HG02678 (cell line): ENCODE data around the gene ARL14.
"Not testable (repeated sequence)": the region's sequence is repeated elsewhere in the genome, so short reads cannot be mapped to it uniquely, and the experiment has no call there.

Source experiments
- ATAC-seq: cut with Tn5 transposase; IDR thresholded peaks from one replicate; pipeline ENCODE4 v1.9.1; 2021; ENCODE audit warnings: mild to moderate bottlenecking, moderate library complexity; ENCODE audit not compliant: unreplicated experiment

Gene ARL14

DNA sequence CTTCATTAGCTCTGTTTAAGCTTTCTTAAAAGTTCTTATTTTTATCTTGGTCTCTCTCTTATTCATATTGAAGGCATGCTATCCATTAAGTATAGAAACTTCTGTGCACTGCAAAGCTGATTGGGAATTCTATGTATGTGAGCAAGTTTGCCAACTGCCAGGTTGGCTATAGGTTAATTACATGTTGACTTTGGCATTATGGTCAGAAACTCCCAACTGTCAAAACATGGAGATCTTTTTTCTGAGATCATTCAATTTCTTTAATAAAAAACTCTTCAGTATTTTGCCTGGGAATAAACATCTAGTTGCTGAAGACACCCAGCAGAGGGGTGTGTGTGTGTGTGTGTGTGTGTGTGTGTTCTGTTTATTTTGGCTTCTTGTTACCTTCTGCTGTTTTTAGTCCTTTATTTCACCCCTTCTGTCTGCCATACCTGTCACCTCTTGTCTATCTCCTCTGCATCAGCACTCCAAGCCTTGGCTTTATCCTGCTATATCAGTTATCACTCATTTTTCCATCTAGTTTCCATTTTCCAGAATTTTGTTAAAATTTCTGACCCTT lies 1.3 kb upstream of the ARL14 start:
- no peak for ATAC-seq

DNA sequence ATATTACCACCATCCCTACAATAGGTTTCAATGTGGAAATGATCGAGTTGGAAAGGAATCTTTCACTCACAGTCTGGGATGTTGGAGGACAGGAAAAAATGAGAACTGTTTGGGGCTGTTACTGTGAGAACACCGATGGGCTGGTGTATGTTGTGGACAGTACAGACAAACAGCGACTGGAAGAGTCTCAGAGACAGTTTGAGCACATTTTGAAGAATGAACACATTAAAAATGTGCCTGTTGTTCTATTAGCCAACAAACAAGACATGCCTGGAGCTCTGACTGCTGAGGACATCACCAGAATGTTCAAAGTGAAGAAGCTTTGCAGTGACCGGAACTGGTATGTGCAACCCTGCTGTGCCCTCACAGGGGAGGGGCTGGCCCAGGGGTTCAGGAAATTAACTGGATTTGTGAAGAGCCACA lies 510 bp downstream of the ARL14 start:
- ATAC-seq = no peak

DNA sequence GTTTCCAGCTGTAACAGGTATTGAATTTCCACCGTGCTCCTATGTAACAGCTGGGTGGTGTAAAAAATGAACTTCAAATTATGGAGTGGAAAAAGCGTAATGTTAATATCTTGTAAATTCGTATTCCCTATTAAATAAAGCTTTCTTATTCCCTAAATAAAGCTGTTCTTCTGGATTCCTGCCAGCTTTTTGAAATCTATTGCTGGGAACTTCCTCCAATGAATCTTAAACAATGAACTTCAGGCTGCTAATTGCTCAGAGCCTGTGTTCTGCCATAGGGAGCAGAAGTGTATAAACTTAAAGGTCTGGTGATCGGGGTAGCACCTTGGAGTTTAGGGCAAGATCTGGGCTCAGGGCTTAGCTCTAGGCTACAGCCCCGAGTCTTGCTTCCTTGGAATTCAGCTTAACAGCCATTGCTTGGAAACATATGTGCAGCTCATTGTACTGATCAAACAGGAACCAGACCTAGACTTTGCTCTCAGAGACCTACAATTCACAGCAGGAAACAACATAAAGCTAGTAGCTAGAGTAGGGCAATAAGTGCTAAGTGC lies 1.4 kb downstream of the ARL14 start:
- no peak for ATAC-seq

DNA sequence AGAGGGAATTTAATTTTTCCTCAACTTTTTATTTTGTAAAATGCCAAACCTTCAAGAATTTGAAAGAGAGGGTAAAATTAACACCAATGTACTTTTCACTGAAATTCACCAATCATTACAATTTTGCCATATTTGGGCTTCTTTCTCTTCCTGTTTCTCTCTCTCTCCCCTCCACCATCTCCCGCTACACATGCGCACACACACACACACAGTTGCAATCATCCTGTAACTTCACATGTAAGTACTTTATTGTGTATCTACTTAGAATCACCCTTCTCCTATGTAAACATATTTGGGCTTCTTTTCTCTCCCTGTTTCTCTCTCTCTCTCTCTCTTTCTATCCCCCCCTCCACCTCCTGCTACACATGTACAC lies 7.4 kb downstream of the ARL14 start:
- no peak for ATAC-seq

DNA sequence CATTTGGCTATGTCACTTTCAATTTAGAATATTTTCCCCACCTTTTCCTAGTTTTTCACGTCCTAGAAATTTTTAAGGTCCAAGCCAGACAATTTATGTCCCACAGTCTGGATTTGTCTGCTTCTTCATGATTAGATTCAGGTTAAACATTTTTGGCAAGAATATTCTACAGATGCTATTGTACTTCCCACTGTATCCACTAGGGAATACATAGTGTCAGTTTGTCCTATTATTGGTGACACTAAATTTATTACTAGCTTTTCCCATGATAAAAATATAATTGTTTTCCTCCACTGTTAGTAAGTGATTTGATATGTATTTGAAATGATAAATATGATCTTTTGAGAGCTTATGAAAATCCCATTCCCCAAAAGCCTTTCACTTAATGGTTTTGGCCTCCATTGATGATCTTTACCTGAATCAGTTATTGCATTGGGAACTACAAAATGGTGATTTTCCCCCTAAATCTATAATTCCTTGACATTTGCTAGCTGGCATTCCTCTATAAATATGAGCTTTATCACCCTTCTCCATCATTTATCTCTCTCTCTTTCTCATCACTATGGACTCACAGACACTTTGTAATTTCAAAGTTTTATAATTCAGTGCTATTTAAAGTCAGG lies 8.3 kb downstream of the ARL14 start:
- ATAC-seq = no peak

DNA sequence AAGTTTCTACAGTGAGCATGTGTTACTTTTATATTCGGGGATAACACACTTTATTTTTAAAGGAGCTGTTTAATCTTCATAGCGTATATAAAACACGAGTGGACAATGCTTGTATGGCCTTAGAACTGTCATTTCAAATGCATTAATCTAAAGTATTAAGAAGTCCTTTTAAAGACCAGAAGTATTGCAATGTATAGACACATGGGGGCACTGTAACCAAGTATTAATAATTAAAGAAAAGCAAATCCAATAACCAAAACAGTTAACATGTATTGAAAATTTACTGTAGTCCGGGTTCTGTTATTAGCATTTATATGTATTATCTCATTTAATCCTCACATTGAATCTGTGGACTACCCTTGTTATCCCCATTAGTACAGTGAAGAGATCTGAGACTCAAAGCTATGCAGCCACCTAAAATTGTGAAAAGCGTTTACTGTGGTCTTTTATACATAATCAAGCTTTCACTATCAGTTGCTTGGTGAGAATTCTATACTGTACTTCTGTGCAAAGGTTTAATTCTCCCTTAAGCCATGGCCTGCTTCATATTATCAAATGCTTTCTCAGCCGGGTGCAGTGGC lies 10.1 kb downstream of the ARL14 start:
- ATAC-seq = no peak

DNA sequence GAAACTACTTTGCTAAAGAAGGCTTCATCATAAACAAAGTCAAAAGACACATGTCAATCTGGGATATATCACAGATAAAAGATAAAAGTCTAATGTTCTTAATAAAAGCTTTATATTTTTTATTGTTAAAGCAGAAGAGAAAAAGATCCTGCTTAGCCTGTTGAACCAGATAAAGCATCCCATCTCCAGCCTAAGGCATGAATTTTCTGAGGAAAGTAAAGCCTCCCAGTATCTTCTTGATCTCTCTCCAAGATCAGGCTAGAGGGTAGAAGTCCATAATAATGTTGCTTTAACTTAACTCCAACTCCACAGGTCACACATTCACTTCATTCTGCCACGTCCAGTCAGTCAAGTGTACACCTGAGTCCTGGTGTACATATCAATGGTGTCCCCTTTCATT lies 14.2 kb downstream of the ARL14 start:
- no peak for ATAC-seq

DNA sequence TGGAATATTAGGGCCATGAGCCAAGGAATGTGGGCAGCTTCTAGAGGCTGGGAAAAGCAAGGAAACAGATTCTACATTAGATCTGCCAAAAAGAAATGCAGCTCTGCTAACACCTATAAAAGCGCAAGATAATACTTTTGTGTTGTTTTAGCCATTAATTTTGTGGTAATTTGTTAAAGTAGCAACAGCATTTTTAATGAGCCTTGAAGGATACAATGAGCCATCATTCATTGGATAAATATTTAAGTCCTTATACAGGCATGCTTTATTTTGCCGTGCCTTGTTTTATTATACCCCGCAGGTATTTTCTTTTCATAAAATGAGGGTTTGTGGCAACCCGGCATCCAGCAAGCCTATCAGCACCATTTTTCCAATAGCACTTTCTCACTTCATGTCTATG lies 15.0 kb downstream of the ARL14 start:
- no peak for ATAC-seq

DNA sequence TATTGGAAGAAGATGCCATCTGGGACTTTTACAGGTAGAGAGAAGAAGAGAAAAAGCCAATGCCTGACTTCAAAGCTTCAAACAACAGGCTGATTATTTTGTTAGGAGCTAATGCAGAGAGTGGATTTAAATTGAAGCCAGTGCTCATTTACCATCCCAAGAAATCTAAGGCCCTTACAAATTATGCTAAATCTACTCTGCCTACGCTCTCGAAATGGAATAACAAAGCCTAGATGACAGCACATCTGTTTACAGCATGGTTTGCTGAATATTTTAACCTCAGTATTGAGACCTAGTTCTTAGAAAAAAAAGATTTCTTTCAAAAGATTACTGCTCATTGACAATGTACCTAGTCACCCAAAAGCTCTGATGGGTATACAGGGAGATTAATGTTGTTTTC lies 16.2 kb downstream of the ARL14 start:
- no peak for ATAC-seq

DNA sequence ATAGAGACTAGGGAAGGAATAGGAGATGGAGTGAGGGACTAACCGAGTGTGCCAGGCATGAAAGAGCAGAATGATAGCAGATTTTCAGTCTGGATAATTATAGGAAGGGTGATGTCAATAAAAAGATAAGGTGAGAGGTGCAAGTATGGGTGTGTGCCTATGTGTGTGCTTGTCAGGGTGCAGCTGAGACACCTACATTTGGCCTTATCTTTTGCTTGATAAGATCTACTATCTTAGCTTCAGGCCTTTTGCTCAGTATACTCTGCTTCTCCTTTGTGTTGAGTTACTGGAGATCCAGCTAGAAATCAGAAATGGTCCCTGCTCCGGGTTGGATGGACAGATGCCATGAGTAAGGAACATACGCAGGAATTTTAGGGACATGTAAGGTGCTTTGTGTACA lies 17.4 kb downstream of the ARL14 start:
- no peak for ATAC-seq

DNA sequence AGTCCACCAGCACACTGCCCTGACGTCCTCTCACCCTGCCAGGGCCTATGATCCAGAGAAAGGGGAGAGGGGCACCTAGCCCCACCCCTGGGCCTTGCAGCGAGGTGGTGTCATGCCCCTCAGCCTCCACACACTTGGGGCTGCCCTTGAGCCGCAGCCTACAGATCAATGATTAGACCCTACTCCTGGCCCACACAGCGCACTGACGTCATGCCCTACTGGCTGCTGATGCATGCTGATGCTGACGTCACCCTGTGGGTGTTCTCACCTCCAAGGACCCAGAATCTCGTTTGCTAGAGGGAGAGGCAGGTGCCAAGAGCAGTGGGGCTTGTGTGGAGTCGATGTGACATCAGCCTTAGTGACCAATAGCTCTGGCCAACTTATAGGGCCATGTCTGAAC lies 18.0 kb downstream of the ARL14 start:
- no peak for ATAC-seq

DNA sequence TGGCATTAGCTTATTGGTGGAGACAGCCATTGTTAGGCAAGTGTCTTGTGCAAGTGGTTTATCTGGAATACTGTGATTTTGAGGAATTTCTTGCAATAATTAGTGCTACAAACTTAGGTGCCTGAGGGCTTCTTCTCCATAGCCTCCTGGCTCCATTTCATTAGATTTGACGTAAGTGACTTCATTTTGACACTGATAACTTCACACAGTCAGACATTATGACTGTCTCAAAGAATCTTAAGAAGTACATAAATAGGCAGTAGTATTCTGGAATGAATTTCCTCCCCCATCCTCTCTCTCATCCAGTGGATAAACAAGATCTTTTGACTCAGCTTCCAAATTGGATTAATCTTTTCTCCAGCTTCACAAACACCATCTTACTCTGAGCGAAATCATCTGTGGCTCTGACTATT lies 19.0 kb downstream of the ARL14 start:
- ATAC-seq = no peak

DNA sequence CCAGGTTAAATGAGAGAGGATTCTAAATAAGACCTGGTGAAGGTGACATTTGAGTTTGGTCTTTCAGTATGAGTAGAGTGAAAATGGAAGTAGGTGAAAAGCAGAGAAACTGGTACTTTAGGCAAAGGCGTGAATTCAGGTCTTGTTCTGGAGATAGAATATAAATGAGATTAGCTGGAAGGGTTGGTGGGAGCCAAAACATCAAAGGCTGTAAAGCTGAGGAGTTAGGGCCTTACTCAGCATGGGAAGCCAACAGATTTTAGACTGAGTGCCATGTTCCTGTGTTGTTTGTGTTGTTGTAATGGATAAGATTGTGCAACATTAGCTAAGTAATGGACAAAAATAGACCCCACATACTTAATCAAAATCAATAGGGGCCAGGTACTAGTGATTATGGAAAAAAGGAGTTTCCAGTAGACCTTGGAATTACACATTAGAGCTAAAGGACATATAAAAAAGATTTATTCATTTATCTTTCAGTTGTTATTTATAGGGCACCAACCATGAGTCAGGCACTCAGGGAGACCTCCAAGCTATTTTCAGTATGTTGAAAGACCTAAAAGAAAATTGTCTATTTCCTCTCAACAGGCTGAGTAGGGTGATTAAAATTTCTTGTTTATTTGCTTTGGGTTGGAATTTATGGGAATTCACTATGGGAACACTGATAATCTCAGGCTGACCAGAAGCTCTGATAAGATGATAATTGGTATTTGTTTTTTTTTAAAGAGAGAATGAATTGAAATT lies 20.8 kb downstream of the ARL14 start:
- ATAC-seq = no peak

DNA sequence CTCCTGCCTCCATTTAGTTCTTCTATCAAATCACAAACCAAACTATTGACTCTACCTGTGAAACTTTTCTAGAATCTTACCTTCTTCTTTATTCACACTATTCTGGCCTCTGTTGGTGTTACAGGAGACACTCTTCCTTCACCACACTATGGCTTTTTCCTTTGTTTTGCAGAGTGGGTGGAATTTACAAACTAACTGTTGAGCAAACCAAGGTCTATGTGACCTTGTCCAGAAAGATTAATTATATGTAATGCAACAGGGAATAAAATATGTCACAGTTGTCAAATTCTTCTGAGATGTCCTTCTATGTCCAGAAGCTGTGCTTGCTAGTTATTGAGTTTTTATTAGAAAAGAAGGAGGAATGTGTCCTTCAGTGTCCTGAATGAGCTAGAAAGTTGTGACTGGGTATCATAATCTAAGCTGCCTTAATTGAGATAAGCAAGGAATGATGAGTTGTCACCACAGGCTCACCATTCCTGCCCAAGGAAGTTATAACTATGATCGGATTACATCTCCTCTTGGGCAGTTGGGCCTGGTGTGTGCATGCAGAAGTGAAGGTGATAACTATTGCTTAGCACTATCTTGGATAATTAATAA lies 21.7 kb downstream of the ARL14 start:
- ATAC-seq = no peak

DNA sequence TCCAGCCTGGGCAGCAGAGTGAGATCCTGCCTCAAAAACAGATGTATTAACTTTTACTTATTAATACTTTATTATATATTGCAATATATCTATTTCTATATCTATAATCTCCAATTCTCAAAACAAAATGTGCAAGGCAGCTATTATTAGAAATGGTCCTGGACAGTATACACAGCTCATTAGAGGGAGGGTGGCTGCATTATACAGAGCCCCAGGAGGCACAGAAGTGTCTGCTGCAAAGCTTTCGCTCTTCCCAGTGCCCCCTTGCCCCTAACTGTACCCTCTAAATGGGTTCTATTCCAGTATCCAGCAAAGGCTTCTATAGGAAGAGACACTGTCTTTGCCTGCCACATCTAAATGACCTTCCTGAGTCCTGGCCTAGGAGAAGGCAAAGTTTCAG lies 24.5 kb downstream of the ARL14 start:
- no peak for ATAC-seq

DNA sequence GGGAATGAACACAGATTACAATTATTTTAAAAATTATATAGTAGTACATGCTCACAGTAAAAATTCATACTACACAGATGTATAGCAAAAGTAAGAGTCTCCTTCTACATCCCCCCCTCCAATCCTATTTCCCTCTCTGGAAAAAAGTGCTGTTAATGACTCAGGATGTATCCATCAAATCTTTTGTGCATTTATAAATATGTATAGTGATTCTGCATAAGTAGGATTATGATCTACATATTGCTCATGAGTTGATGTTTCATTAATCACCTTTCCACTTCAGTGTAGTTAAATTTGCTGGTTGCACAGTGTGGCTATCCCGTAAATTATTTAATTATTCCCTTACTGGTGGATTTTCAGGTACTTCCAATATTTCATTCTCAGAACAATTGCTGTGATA lies 25.3 kb downstream of the ARL14 start:
- no peak for ATAC-seq

DNA sequence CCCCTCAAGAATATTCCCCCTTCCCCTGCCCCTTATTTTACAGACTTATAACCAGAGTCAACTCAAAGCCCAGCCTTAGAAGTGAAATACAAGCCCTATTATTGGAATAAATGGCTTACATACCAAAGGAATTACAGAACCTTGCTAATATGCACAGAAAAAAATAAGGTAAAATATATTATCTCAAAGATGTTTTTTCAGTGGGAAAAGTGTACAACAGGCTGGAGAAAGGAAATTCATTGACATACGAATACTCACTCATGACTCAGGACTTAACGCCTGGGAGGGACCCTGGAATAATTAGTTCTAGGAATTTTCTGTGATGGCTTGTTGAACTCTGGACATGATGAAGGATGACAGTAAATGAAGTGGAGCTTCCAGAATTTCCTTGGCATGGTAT lies 27.0 kb downstream of the ARL14 start:
- no peak for ATAC-seq

DNA sequence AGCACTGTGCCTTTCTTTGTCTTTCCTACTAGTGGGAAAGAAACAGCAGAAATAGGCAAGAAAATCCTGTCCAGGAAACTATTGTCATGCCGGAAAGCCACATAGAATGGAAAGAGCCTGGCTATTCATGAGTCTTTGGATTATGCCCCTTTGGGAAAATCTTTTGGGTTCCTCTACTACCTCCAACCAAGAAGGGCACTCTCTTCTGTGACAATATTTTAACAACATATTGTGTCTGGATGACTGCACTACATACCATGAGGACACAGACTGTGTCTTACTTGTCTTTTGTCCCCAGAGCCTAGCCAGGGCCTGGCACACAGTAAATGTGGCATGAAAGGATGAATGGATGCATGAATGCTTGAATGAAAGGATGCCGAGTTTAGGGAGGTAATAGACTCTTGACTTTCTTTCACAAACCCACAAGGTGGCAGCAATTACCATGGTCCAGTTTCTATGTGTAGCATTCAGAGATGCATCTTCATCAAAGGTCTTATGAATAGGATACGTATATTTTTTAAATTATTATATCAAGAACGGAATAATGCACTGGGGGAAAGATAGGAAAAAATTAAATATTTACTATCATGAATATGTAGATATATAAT lies 30.3 kb downstream of the ARL14 start:
- peak; percentile 53 for ATAC-seq

DNA sequence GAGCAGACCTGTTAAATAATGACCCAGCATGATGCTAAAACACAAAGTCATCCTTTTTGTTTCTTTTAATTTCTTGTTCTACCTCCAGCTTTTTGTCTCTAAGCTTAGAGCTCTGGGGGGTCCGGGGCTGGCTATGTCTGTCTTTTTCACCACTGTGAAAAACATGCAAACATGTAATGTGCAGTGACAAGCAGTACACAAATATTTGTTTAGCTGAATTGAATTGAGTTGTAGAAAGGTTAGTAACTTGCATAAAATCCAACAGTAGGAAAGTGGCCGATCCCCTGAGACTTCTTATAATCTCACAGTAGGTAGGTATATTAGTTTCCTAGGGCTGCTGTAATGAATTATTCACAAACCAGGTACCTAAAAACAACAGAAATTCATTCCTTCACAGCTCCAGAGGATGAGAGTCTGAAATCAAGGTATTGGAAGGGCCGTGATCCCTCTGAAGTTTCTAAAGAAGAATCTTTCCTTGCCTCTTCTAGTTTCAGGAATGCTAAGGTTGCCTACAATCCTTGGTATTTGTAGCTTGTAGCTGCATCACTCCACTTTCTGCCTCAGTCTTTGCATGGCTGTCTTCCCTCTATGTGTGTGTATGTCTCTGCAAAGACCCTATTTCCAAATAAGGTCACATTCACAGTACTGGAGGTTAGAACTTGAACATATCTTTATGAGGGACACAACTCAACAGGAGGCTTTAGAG lies 32.7 kb downstream of the ARL14 start:
- ATAC-seq = no peak

DNA sequence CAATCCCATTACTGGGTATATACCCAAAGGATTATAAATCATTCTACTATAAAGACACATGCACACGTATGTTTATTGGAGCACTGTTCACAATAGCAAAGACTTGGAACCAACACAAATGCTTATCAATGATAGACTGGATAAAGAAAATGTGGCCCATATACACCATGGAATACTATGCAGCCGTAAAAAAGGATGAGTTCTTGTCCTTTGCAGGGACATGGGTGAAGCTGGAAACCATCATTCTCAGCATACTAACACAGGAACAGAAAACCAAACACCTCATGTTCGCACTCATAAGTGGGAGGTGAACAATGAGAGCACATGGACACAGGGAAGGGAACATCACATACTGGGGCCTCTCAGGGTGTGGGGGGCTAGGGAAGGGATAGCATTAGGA lies 36.2 kb downstream of the ARL14 start:
- ATAC-seq = not testable (repeated sequence)
